ENCODE results near the gene FAM111A. TPM values are rescaled to one million over a fixed set of nuclear protein-coding genes. Genes with fewer than 3 reads are reported as not detected.
A peak's percentile ranks its signal among the peaks of the same experiment; 100 is the strongest.

FAM111A gene
- total RNA-seq, 2 donors from 2014 or later, result 49.5 to 60.3 TPM

DNA sequence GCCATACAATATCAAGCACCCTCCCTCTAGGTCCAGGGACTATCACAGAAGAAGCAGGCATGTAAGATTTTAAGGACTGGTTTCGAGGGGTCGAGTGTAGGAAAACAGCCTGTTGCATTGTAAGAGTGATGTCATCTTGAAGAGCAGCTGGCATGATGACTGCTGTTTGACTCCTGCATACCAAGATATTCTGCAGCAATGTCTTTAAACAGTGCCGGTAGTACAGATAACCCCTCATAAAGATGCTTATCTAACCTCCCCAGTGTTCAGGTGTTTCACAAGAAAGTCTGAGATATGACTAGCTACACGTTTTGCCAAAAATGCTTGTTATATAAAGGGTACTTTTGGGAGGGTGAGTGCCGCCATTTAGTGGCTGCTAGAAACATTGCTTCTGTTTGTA lies 12.0 kb downstream of the FAM111A start:
- TF ChIP-seq POLR2A (IDR thresholded peaks at IDR 0.05) (no peak), POLR2AphosphoS5 (IDR thresholded peaks at IDR 0.05) (peak; percentile 77), CTCF (IDR thresholded peaks at IDR 0.05) (peak in 1 of 4 experiments; percentile 27)
- Histone ChIP-seq H3K27ac (no peak overlapping the region), H3K36me3 (no peaks in the 10 kb centered on the region), H3K9me3 (no peaks in the 10 kb centered on the region), H3K27me3 (replicated peaks; ENCODE audit: insufficient read depth) (no peaks in the 10 kb centered on the region), H3K4me1 (replicated peaks) (no peaks in the 10 kb centered on the region), H3K4me3 (no peak overlapping the region)
- intact Hi-C loops (cut with DNase I), result no loop called here
- WGBS, result 36% methylated on average over 5 of the region's 5 CpGs
- DNase-seq (ENCODE audit: low spot score), result peak; percentile 18

GRCh38 chr11:59157433-59157832 lies 14.8 kb downstream of the FAM111A start:
- H3K4me3 ChIP-seq, result no peak overlapping the region
- no peaks in the 10 kb centered on the region for H3K9me3 ChIP-seq
- no peaks in the 10 kb centered on the region for H3K4me1 ChIP-seq (replicated peaks)
- WGBS, result 69% methylated on average over 3 of the region's 3 CpGs
- TF ChIP-seq POLR2AphosphoS5 (IDR thresholded peaks at IDR 0.05), result no peak
- no peak for TF ChIP-seq CTCF (IDR thresholded peaks at IDR 0.05)
- no peak for TF ChIP-seq POLR2A (IDR thresholded peaks at IDR 0.05)
- H3K36me3 ChIP-seq, result no peaks in the 10 kb centered on the region
- no peak overlapping the region for H3K27ac ChIP-seq
- intact Hi-C loops (cut with DNase I), result no loop called here
- H3K27me3 ChIP-seq (replicated peaks; ENCODE audit: insufficient read depth), result no peaks in the 10 kb centered on the region
- DNase-seq (ENCODE audit: low spot score), result no peak

DNA sequence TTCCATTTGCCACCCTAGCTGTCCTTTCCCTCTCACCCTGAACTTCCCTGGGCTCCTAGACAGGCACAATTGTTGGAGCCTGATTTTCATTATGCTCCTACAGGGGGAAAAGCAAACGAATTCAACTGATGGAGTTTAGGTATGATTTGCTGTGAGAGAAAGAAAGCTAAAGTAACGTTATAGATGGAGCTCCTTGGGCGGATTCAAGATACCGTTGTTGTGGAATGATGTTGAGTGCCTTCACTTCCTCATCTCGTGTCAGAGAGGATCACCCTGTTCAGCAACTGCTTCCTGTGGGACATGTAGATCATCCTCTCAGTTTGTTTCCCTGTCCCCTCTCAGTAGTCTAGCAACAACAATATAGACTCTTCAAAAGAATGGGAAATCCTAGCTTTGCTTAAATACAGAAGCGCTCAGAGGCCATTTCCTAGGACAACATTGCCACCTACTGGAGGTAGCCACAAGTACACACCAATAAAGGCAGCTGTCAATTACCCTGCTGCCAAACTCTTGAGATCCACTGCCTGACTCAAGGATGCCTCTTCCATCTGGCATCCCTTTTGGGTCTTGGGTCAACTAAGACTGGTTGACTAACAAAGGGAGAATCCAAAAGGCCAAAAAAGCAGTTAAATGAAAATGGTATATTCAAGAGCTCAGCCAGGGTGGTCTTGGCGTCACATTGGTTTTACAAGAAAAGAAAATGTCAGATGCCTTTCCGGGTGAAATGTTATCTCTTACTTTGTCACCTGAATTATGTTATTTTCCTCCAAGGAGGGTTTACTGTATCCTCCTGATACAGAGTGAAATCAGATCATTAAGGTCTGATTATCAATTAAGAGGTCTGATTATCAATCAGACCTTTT lies 15.8 kb downstream of the FAM111A start:
- Histone ChIP-seq H3K4me1 (replicated peaks) (no peaks in the 10 kb centered on the region), H3K4me3 (no peak overlapping the region), H3K27me3 (replicated peaks; ENCODE audit: insufficient read depth) (no peaks in the 10 kb centered on the region), H3K9me3 (no peaks in the 10 kb centered on the region), H3K27ac (no peak overlapping the region), H3K36me3 (no peaks in the 10 kb centered on the region)
- TF ChIP-seq POLR2A (IDR thresholded peaks at IDR 0.05), result no peak
- TF ChIP-seq POLR2AphosphoS5 (IDR thresholded peaks at IDR 0.05), result peak; percentile 35
- peak; percentile 44 to 81 (median 72) for TF ChIP-seq CTCF (IDR thresholded peaks at IDR 0.05)
- peak; percentile 60 for DNase-seq (ENCODE audit: low spot score)
- 40% methylated on average over 8 of the region's 8 CpGs for WGBS
- intact Hi-C loops (cut with DNase I), result loop anchor here (2.0 kb wide), 1 partner anchor 504 kb away; no protein-coding TSS in a partner anchor

DNA sequence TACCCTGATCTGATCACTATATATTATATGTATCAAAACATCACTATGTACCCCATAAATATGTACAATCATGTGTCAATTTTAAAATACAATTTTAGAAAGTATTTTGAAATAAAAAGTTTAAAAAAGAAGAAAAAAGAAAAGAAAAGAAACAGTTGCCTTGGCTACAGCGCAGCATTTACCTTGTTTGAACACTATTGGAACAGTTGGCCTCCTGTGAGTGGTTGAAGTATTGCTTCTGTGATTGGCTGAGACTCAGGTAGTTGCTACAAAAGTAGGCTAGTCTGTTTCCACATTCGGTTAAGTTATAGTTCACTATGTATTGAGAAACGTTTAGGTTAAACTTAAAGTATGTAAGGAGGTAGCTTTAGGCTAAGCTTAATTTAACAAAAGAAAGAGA lies 21.4 kb downstream of the FAM111A start:
- Histone ChIP-seq H3K9me3 (no peaks in the 10 kb centered on the region), H3K4me3 (no peak overlapping the region), H3K27me3 (replicated peaks; ENCODE audit: insufficient read depth) (no peaks in the 10 kb centered on the region), H3K27ac (no peak overlapping the region), H3K4me1 (replicated peaks) (no peaks in the 10 kb centered on the region), H3K36me3 (no peaks in the 10 kb centered on the region)
- no peak for TF ChIP-seq POLR2AphosphoS5 (IDR thresholded peaks at IDR 0.05)
- TF ChIP-seq POLR2A (IDR thresholded peaks at IDR 0.05), result no peak
- no peak for TF ChIP-seq CTCF (IDR thresholded peaks at IDR 0.05)
- 89% methylated on average over 3 of the region's 3 CpGs for WGBS
- intact Hi-C loops (cut with DNase I), result no loop called here
- DNase-seq (ENCODE audit: low spot score), result no peak
